Tibial artery (tissue), 4 donors: ENCODE measurements around the gene BBIP1.

ENCODE experiments used
- DNase-seq, 2 donors: peaks; one replicate each; pipeline ENCODE4 v3.0.0-alpha.2; 2019
- H3K27ac ChIP-seq, 2 donors: fragments of 200-600 bp; sonication (generic) in 1 of 2; 1 replicate in 1 of 2; 2 replicates in 1 of 2; pipeline ENCODE4 v1.5.1; 2018 to 2019; ENCODE audit warnings: mild to moderate bottlenecking in 1 of 2
- H3K27me3 ChIP-seq, 2 donors: fragments of 200-600 bp; sonication (generic) in 1 of 2; one replicate each; pipeline versions ENCODE4 v1.5.1 to v1.6.0; 2016 to 2019
- H3K36me3 ChIP-seq, 3 donors: fragments of 200-600 bp; sonication (generic) in 2 of 3; one replicate each; pipeline ENCODE4 v1.5.1; 2016 to 2019; ENCODE audit warnings: mild to moderate bottlenecking in 2 of 3
- H3K4me1 ChIP-seq, 4 donors: fragments of 200-600 bp; sonication (generic) in 2 of 4; 1 replicate in 3 of 4; 2 replicates in 1 of 4; pipeline ENCODE4 v1.5.1; 2016 to 2019
- H3K4me3 ChIP-seq, 2 donors: fragments of 200-600 bp; sonication (generic) in 1 of 2; 1 replicate in 1 of 2; 2 replicates in 1 of 2; pipeline ENCODE4 v1.5.1; 2018 to 2019; ENCODE audit warnings: mild to moderate bottlenecking in 2 of 2
- H3K9me3 ChIP-seq, 3 donors: fragments of 200-600 bp; sonication (generic) in 1 of 3; one replicate each; pipeline ENCODE4 v1.5.1; 2016 to 2019
- CTCF ChIP-seq, 2 experiments: fragments of 200-600 bp in 1 of 2; fragments of 450-650 bp in 1 of 2; IDR thresholded peaks; one replicate each; pipeline ENCODE4 v1.5.1; 2017 to 2019; ENCODE audit warnings: antibody characterized with exemption in 2 of 2, mild to moderate bottlenecking in 1 of 2, moderate library complexity in 1 of 2
- intact Hi-C: fragments of 100-400 bp; cut with DNase I; formaldehyde crosslinking; loops from one replicate; pipeline ENCODE4 v1.15.0; 2023; ENCODE audit warnings: low total_unique reads

Gene BBIP1

GRCh38 chr10:110861476-110861875 lies 57.5 kb downstream of the BBIP1 start:
- Histone ChIP-seq H3K4me1 (peaks cover 4 to 40% (median 22%) of the 10 kb centered on the region in 4 donors), H3K9me3 (no peaks in the 10 kb centered on the region), H3K36me3 (no peaks in the 10 kb centered on the region), H3K27me3 (no peaks in the 10 kb centered on the region), H3K4me3 (no peak overlapping the region), H3K27ac (no peak overlapping the region)
- intact Hi-C loops, result no loop called here
- DNase-seq, result no peak
- TF ChIP-seq CTCF (IDR thresholded peaks at IDR 0.05), result no peak

- no peaks in the 10 kb centered on the region for H3K36me3 ChIP-seq
- no peak for TF ChIP-seq CTCF (IDR thresholded peaks at IDR 0.05)
- H3K27me3 ChIP-seq, result no peaks in the 10 kb centered on the region
- H3K4me1 ChIP-seq, result peaks cover 4 to 40% (median 16%) of the 10 kb centered on the region in 4 donors
- intact Hi-C loops, result no loop called here
- no peaks in the 10 kb centered on the region for H3K9me3 ChIP-seq
- no peak overlapping the region for H3K4me3 ChIP-seq
- H3K27ac ChIP-seq, result no peak overlapping the region
- no peak for DNase-seq
Measured at GRCh38 chr10:110860576-110861241, 58.3 kb downstream of the BBIP1 start.

GRCh38 chr10:110859973-110860376 lies 59.0 kb downstream of the BBIP1 start:
- TF ChIP-seq CTCF (IDR thresholded peaks at IDR 0.05), result no peak
- no peak overlapping the region for H3K4me3 ChIP-seq
- DNase-seq, result peak in 1 of 2 donors; percentile 47
- H3K27ac ChIP-seq, result peak overlapping the region in 1 of 2 donors; percentile 44
- no peaks in the 10 kb centered on the region for H3K36me3 ChIP-seq
- intact Hi-C loops, result no loop called here
- H3K27me3 ChIP-seq, result no peaks in the 10 kb centered on the region
- no peaks in the 10 kb centered on the region for H3K9me3 ChIP-seq
- H3K4me1 ChIP-seq, result peaks cover 0 to 34% (median 11%) of the 10 kb centered on the region in 4 donors

- Histone ChIP-seq H3K9me3 (no peaks in the 10 kb centered on the region), H3K4me1 (peaks cover 0 to 29% (median 8%) of the 10 kb centered on the region in 4 donors), H3K27ac (peak overlapping the region in 1 of 2 donors; percentile 44), H3K27me3 (no peaks in the 10 kb centered on the region), H3K36me3 (no peaks in the 10 kb centered on the region), H3K4me3 (no peak overlapping the region)
- peak in 1 of 2 donors; percentile 62 for DNase-seq
- intact Hi-C loops, result no loop called here
- TF ChIP-seq CTCF (IDR thresholded peaks at IDR 0.05), result no peak
Measured at GRCh38 chr10:110859206-110859972, 59.6 kb downstream of the BBIP1 start.

GRCh38 chr10:110858297-110858934 lies 60.6 kb downstream of the BBIP1 start:
- no peaks in the 10 kb centered on the region for H3K9me3 ChIP-seq
- intact Hi-C loops, result no loop called here
- peaks cover 0 to 29% (median 5%) of the 10 kb centered on the region in 4 donors for H3K4me1 ChIP-seq
- no peak overlapping the region for H3K27ac ChIP-seq
- no peaks in the 10 kb centered on the region for H3K36me3 ChIP-seq
- no peak overlapping the region for H3K4me3 ChIP-seq
- DNase-seq, result no peak
- no peak for TF ChIP-seq CTCF (IDR thresholded peaks at IDR 0.05)
- H3K27me3 ChIP-seq, result no peaks in the 10 kb centered on the region
